VCaP (cell line): ENCODE measurements around the gene DLG2.

Experiments
- H3K27ac ChIP-seq: fragments of 450-650 bp; 2 replicates; pipeline ENCODE4 v1.5.1; 2017
- TF ChIP-seq, protein P1 (sequence below): fragments of 450-650 bp; conservative IDR thresholded peaks from 2 replicates; pipeline ENCODE4 v1.5.1; 2017; ENCODE audit warnings: mild to moderate bottlenecking, moderate library complexity

DLG2 gene

GRCh38 chr11:83685730-83686129 is 1941.4 kb downstream of the DLG2 start:
- TF ChIP-seq, protein P1, sequence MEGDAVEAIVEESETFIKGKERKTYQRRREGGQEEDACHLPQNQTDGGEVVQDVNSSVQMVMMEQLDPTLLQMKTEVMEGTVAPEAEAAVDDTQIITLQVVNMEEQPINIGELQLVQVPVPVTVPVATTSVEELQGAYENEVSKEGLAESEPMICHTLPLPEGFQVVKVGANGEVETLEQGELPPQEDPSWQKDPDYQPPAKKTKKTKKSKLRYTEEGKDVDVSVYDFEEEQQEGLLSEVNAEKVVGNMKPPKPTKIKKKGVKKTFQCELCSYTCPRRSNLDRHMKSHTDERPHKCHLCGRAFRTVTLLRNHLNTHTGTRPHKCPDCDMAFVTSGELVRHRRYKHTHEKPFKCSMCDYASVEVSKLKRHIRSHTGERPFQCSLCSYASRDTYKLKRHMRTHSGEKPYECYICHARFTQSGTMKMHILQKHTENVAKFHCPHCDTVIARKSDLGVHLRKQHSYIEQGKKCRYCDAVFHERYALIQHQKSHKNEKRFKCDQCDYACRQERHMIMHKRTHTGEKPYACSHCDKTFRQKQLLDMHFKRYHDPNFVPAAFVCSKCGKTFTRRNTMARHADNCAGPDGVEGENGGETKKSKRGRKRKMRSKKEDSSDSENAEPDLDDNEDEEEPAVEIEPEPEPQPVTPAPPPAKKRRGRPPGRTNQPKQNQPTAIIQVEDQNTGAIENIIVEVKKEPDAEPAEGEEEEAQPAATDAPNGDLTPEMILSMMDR = no peak
- no peak overlapping the region for H3K27ac ChIP-seq

DNA sequence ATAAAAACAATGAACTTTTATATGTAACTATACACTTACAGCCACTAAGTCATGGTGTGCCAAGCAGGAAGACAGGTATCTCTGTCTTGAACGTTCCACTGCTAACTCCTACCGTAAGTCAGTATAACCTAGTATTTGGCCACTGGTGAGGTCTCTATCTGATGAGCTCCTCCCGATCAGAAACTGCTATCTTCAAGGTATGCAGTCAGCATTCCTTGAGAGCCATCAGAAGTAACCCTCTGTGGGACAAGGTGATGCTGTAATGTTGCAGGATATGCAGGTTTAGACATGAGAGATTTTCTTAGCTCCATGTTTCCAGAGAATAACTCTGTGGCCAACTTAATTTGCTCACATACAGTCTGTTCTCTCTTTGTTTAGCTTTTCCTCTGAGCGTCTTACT is 1943.1 kb downstream of the DLG2 start:
- no peak overlapping the region for H3K27ac ChIP-seq
- TF ChIP-seq, protein P1 = no peak

DNA sequence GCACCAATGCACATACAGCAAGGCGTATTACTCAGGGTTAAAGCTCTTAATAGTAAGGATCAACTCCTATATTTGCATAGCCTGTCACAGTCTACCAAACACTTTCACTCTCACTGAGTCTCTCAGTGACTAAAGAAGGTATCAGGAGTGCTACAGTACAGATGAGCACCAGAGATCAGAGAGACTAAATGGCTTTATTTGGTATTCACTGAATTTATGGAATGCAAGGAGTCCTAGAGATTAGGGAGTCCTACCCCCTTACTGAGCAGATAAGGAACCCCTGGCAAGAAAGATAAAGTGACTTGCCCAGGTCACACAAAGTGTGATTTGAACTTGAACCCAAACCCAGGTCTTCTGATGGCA is 1944.6 kb downstream of the DLG2 start:
- H3K27ac ChIP-seq = no peak overlapping the region
- TF ChIP-seq, protein P1 = no peak

- peak overlapping the region; percentile 51; the same call in 1 of the 2 replicates for H3K27ac ChIP-seq
- TF ChIP-seq, protein P1 = no peak
Observed at GRCh38 chr11:83681906-83682610, 1945.1 kb downstream of the DLG2 start.

GRCh38 chr11:83681031-83681781 is 1945.9 kb downstream of the DLG2 start:
- H3K27ac ChIP-seq = peak overlapping the region; percentile 51

GRCh38 chr11:83680321-83680720 is 1946.8 kb downstream of the DLG2 start:
- TF ChIP-seq, protein P1 = no peak
- H3K27ac ChIP-seq = no peak overlapping the region

More at GRCh38 chr11:83681031-83681781, 1945.9 kb downstream of the DLG2 start:
- TF ChIP-seq, protein P1 = no peak

DNA sequence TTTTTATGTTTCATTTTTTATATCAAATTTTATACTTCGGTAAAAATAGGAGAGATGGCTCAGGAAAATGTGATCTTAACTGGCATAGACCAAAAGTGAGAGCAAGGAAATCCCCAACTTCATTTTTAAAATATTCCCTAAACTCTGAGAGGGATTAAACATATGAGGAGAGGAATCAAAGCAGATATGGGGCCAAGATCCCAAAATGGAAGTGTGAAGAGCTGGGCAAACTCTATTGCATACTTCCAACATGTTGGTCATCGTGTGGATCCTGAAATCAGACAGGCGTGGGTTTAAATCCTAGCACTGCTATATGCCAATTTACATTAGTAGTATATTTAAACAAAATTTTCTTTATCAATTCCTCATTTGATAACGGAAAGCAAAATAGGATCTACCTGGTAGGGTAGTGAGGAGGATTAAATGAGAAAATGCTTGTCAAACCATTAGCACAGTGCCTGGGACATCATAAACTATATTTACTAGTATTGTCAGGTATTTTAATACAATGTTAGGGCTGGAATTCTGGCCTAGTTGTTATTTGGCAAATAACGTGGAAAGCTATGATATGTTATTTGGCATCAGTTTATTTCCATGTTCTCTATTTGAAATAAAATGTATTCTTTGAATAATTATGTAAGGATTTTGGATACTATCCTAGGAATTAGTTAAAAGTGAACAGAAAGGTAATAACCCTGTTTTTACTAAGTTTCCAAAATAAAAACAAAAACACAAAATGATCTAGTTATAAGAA is 1948.1 kb downstream of the DLG2 start:
- TF ChIP-seq, protein P1 = no peak
- no peak overlapping the region for H3K27ac ChIP-seq
